HCT116 (cell line): Measurements from ENCODE around the gene KAZN. TPM values are rescaled to one million over a fixed set of nuclear protein-coding genes. Genes with fewer than 3 reads are reported as not detected.

ENCODE experiments used
- ATAC-seq: fragments of 200-7000 bp; cut with Tn5 transposase; 2 replicates; pipeline ENCODE4 v1.9.1; 2020; ENCODE audit warnings: mild to moderate bottlenecking, moderate library complexity
- BruUV-seq: library from RNA; stranded (reverse); fragments of 400-500 nt; replicated peaks from 2 replicates; lab custom pipeline; 2021; lab: Mats Ljungman, UMichigan
- CTCF ChIA-PET: fragments of 300-600 bp; sonication (Branson Sonifier 250); formaldehyde crosslinking; loops from one replicate; lab custom pipeline; 2021; ENCODE audit warnings: antibody characterized with exemption; lab: Charles Lee
- POLR2A ChIA-PET: fragments of 300-600, 350-600 bp; sonication (Branson Sonifier 250); formaldehyde crosslinking; loops from one replicate; lab custom pipeline; 2021; ENCODE audit warnings: antibody characterized with exemption; lab: Charles Lee
- RAD21 ChIA-PET, 2 experiments: fragments of 300-600 bp; sonication (Branson Sonifier 250); formaldehyde crosslinking; loops; one replicate each; lab custom pipeline; 2023; ENCODE audit warnings: low total read pairs in 2 of 2; ENCODE audit not compliant: uncharacterized antibody in 2 of 2, unreplicated experiment in 2 of 2, low non-redundant PET in 1 of 2; lab: Charles Lee
- DNase-seq: peaks from one replicate; pipeline ENCODE4 v3.0.0-alpha.2; 2010; ENCODE audit warnings: low read depth, low spot score
- H2AFZ ChIP-seq: fragments of 200-600 bp; shearing (Covaris generic), sonication (generic); 2 replicates; pipeline ENCODE4 v1.6.1; 2017; ENCODE audit warnings: low read depth, mixed run types, mixed read lengths, antibody characterized with exemption, low read length; ENCODE audit not compliant: poor library complexity, severe bottlenecking
- H3K27ac ChIP-seq: 2 replicates; pipeline ENCODE4 v1.5.1; 2012; ENCODE audit warnings: low read depth, low read length
- H3K27me3 ChIP-seq: fragments of 200-600 bp; sonication (generic); 2 replicates; pipeline ENCODE4 v1.6.1; 2016; ENCODE audit warnings: mixed run types, low read length, mixed read lengths; ENCODE audit not compliant: insufficient read depth
- H3K36me3 ChIP-seq, 2 experiments: fragments of 200-500 bp in 1 of 2; fragments of 200-600 bp in 1 of 2; sonication (Bioruptor generic) in 1 of 2; sonication (generic) in 1 of 2; 2 replicates each; pipeline versions ENCODE4 v1.5.1 to v1.6.1; 2014 to 2016; ENCODE audit warnings: low read length in 2 of 2, inconsistent platforms in 1 of 2, mixed read lengths in 1 of 2, mixed run types in 1 of 2; ENCODE audit not compliant: insufficient read depth in 2 of 2, control insufficient read depth in 1 of 2
- H3K4me1 ChIP-seq, 2 experiments: fragments of 200-600 bp in 1 of 2; sonication (generic) in 1 of 2; 2 replicates each; pipeline versions ENCODE4 v1.5.1 to v1.6.1; 2012 to 2017; ENCODE audit warnings: low read length in 2 of 2, inconsistent platforms in 1 of 2, mild to moderate bottlenecking in 1 of 2, mixed read lengths in 1 of 2, mixed run types in 1 of 2, moderate library complexity in 1 of 2; ENCODE audit not compliant: insufficient read depth in 2 of 2, control insufficient read depth in 1 of 2
- H3K4me2 ChIP-seq: fragments of 200-600 bp; sonication (generic); 2 replicates; pipeline ENCODE4 v1.6.1; 2017; ENCODE audit warnings: mixed run types, low read length, mixed read lengths
- H3K4me3 ChIP-seq, 2 experiments: fragments of 200-600 bp in 1 of 2; sonication (generic) in 1 of 2; replicated peaks in 1 of 2; 2 replicates each; pipeline ENCODE4 v1.5.1; 2011 to 2016; ENCODE audit warnings: low read length in 2 of 2, control low read depth in 1 of 2, low read depth in 1 of 2, mild to moderate bottlenecking in 1 of 2, mixed read lengths in 1 of 2, mixed run types in 1 of 2
- H3K79me2 ChIP-seq: fragments of 200-600 bp; sonication (generic); 2 replicates; pipeline ENCODE4 v1.6.1; 2017; ENCODE audit warnings: mild to moderate bottlenecking, mixed run types, low read length, moderate library complexity, mixed read lengths; ENCODE audit not compliant: insufficient read depth
- H3K9ac ChIP-seq: fragments of 200-600 bp; sonication (generic); 2 replicates; pipeline ENCODE4 v1.6.1; 2016; ENCODE audit warnings: low read length, mixed read lengths
- H3K9me2 ChIP-seq: fragments of 200-600 bp; sonication (generic), shearing (Covaris generic); 2 replicates; pipeline ENCODE4 v1.6.1; 2017; ENCODE audit warnings: mixed run types, mild to moderate bottlenecking, moderate library complexity; ENCODE audit not compliant: insufficient read depth
- H3K9me3 ChIP-seq, 2 experiments: fragments of 200-500 bp in 1 of 2; fragments of 200-600 bp in 1 of 2; sonication (Bioruptor generic) in 1 of 2; sonication (generic) in 1 of 2; 2 replicates each; pipeline ENCODE4 v1.6.1; 2014 to 2017; ENCODE audit warnings: low read length in 2 of 2, mixed read lengths in 2 of 2, inconsistent platforms in 1 of 2, low read depth in 1 of 2, mild to moderate bottlenecking in 1 of 2, mixed run types in 1 of 2, moderate library complexity in 1 of 2; ENCODE audit not compliant: control insufficient read depth in 1 of 2, insufficient read depth in 1 of 2
- H4K20me1 ChIP-seq: fragments of 200-600 bp; sonication (generic), shearing (Covaris generic); 2 replicates; pipeline ENCODE4 v1.6.1; 2017; ENCODE audit warnings: mixed run types, mild to moderate bottlenecking, moderate library complexity; ENCODE audit not compliant: insufficient read depth
- EZH2 ChIP-seq: fragments of 200-600 bp; sonication (generic); IDR thresholded peaks from 2 replicates; pipeline ENCODE4 v1.6.1; 2017; ENCODE audit warnings: antibody characterized with exemption, mixed run types
- FOSL1 ChIP-seq: IDR thresholded peaks from 2 replicates; pipeline ENCODE4 v1.6.1; 2012; ENCODE audit warnings: low read depth
- JUND ChIP-seq: IDR thresholded peaks from 2 replicates; pipeline ENCODE4 v1.6.1; 2012
- POLR2AphosphoS5 ChIP-seq: IDR thresholded peaks from 2 replicates; pipeline ENCODE4 v1.6.1; 2011; ENCODE audit warnings: mild to moderate bottlenecking, low read depth, low read length, moderate library complexity
- SRF ChIP-seq: IDR thresholded peaks from 2 replicates; pipeline ENCODE4 v1.6.1; 2012; ENCODE audit warnings: low read depth
- TCF7L2 ChIP-seq: IDR thresholded peaks from 2 replicates; pipeline ENCODE4 v1.7.0; 2011; ENCODE audit warnings: borderline replicate concordance, inconsistent platforms; ENCODE audit not compliant: insufficient read depth, insufficient read length; ENCODE audit errors: extremely low read depth
- YY1 ChIP-seq: IDR thresholded peaks from 2 replicates; pipeline ENCODE4 v1.6.1; 2011; ENCODE audit warnings: low read length, low read depth, moderate library complexity, mild to moderate bottlenecking; ENCODE audit not compliant: insufficient replicate concordance; ENCODE audit errors: extremely low read depth
- ZFX ChIP-seq: fragments of 450-650 bp; IDR thresholded peaks from 2 replicates; pipeline ENCODE4 v1.6.1; 2017
- ZNF274 ChIP-seq: fragments of 200-500 bp; sonication (Bioruptor generic); IDR thresholded peaks from 2 replicates; pipeline ENCODE4 v1.6.1; 2014; ENCODE audit warnings: mild to moderate bottlenecking, low read depth, low read length, inconsistent platforms
- intact Hi-C: fragments of 100-400 bp; cut with micrococcal nuclease; formaldehyde crosslinking; loops from 2 replicates; pipeline ENCODE4 v1.10.0; 2022
- total RNA-seq: library from RNA; stranded (reverse); gene quantifications from one replicate; pipeline ENCODE4 v1.2.1, GENCODE V29; 2021; ENCODE audit not compliant: unreplicated experiment
- TF ChIP-seq, protein P1 (sequence below): IDR thresholded peaks from 2 replicates; pipeline ENCODE4 v1.6.1; 2011; ENCODE audit warnings: mild to moderate bottlenecking, low read length, moderate library complexity; ENCODE audit not compliant: insufficient replicate concordance; ENCODE audit errors: extremely low read depth
- TF ChIP-seq, protein P2 (sequence below): IDR thresholded peaks from 2 replicates; pipeline ENCODE4 v1.6.1; 2012; ENCODE audit warnings: low read depth

KAZN gene
- total RNA-seq, 1 experiment from 2014 or later = 13.4 TPM

GRCh38 chr1:14756589-14757285 lies 158.3 kb downstream of the KAZN start:
- Histone ChIP-seq H3K79me2 (no peaks in the 10 kb centered on the region), H3K27ac (no peak overlapping the region), H3K4me1 (no peaks in the 10 kb centered on the region), H2AFZ (no peak overlapping the region), H3K4me2 (no peak overlapping the region), H4K20me1 (no peaks in the 10 kb centered on the region), H3K4me3 (no peak overlapping the region), H3K27me3 (peaks cover 46% of the 10 kb centered on the region), H3K9me2 (no peaks in the 10 kb centered on the region), H3K36me3 (no peaks in the 10 kb centered on the region), H3K9ac (no peak overlapping the region), H3K9me3 (no peaks in the 10 kb centered on the region)
- ChIA-PET POLR2A (no interaction called here), CTCF (no interaction called here), RAD21 (no interaction called here)
- DNase-seq = no peak
- ATAC-seq = no peak
- no TSS peak for BruUV-seq
- TF ChIP-seq JUND = no peak
- no peak for TF ChIP-seq ZNF274
- TF ChIP-seq POLR2AphosphoS5 = no peak
- no peak for TF ChIP-seq FOSL1
- TF ChIP-seq, protein P1, sequence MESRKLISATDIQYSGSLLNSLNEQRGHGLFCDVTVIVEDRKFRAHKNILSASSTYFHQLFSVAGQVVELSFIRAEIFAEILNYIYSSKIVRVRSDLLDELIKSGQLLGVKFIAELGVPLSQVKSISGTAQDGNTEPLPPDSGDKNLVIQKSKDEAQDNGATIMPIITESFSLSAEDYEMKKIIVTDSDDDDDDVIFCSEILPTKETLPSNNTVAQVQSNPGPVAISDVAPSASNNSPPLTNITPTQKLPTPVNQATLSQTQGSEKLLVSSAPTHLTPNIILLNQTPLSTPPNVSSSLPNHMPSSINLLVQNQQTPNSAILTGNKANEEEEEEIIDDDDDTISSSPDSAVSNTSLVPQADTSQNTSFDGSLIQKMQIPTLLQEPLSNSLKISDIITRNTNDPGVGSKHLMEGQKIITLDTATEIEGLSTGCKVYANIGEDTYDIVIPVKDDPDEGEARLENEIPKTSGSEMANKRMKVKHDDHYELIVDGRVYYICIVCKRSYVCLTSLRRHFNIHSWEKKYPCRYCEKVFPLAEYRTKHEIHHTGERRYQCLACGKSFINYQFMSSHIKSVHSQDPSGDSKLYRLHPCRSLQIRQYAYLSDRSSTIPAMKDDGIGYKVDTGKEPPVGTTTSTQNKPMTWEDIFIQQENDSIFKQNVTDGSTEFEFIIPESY = no peak
- TF ChIP-seq EZH2 = no peak
- TF ChIP-seq YY1 = no peak
- TF ChIP-seq, protein P2, sequence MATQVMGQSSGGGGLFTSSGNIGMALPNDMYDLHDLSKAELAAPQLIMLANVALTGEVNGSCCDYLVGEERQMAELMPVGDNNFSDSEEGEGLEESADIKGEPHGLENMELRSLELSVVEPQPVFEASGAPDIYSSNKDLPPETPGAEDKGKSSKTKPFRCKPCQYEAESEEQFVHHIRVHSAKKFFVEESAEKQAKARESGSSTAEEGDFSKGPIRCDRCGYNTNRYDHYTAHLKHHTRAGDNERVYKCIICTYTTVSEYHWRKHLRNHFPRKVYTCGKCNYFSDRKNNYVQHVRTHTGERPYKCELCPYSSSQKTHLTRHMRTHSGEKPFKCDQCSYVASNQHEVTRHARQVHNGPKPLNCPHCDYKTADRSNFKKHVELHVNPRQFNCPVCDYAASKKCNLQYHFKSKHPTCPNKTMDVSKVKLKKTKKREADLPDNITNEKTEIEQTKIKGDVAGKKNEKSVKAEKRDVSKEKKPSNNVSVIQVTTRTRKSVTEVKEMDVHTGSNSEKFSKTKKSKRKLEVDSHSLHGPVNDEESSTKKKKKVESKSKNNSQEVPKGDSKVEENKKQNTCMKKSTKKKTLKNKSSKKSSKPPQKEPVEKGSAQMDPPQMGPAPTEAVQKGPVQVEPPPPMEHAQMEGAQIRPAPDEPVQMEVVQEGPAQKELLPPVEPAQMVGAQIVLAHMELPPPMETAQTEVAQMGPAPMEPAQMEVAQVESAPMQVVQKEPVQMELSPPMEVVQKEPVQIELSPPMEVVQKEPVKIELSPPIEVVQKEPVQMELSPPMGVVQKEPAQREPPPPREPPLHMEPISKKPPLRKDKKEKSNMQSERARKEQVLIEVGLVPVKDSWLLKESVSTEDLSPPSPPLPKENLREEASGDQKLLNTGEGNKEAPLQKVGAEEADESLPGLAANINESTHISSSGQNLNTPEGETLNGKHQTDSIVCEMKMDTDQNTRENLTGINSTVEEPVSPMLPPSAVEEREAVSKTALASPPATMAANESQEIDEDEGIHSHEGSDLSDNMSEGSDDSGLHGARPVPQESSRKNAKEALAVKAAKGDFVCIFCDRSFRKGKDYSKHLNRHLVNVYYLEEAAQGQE = no peak
- TF ChIP-seq ZFX = no peak
- TF ChIP-seq SRF = no peak
- no peak for TF ChIP-seq TCF7L2
- TF ChIP-seq, all 23 proteins: peak for 0
- intact Hi-C loops = no loop called here
